Heart right ventricle (tissue), 16 donors: ENCODE measurements around the gene CA12. TPM values are rescaled to one million over a fixed set of nuclear protein-coding genes. Genes with fewer than 3 reads are reported as not detected.

ENCODE experiments used
- ATAC-seq, 8 donors: fragments of 200-7000 bp; cut with Tn5 transposase; one replicate each; pipeline ENCODE4 v1.9.1; 2020; ENCODE audit warnings: mild to moderate bottlenecking in 8 of 8, moderate library complexity in 8 of 8, moderate number of reproducible peaks in 1 of 8
- DNase-seq, 2 donors: peaks; one replicate each; pipeline ENCODE4 v3.0.0-alpha.2; 2020
- H3K27ac ChIP-seq, 10 donors: fragments of 200-600 bp; sonication (generic) in 2 of 10; one replicate each; pipeline versions ENCODE4 v1.5.0 to v1.8.0; 2020 to 2022; ENCODE audit warnings: mild to moderate bottlenecking in 3 of 10
- H3K27me3 ChIP-seq, 7 donors: fragments of 200-600 bp; one replicate each; pipeline ENCODE4 v1.8.0; 2021 to 2022; ENCODE audit warnings: mild to moderate bottlenecking in 2 of 7
- H3K36me3 ChIP-seq, 9 donors: fragments of 200-600 bp; sonication (generic) in 1 of 9; one replicate each; pipeline versions ENCODE4 v1.5.0 to v1.8.0; 2020 to 2022; ENCODE audit warnings: mild to moderate bottlenecking in 2 of 9
- H3K4me1 ChIP-seq, 9 donors: fragments of 200-600 bp; sonication (generic) in 1 of 9; one replicate each; pipeline versions ENCODE4 v1.5.0 to v1.8.0; 2020 to 2022; ENCODE audit warnings: mild to moderate bottlenecking in 4 of 9
- H3K4me3 ChIP-seq, 10 donors: fragments of 200-600 bp; sonication (generic) in 2 of 10; one replicate each; pipeline versions ENCODE4 v1.5.0 to v1.8.0; 2020 to 2022; ENCODE audit warnings: mild to moderate bottlenecking in 7 of 10, moderate library complexity in 2 of 10
- H3K9me3 ChIP-seq, 11 donors: fragments of 200-600 bp in 10 of 11; sonication (generic) in 2 of 11; one replicate each; pipeline versions ENCODE4 v1.5.0 to v1.8.0; 2013 to 2022; ENCODE audit warnings: mild to moderate bottlenecking in 2 of 11, control low read depth in 1 of 11, moderate library complexity in 1 of 11
- WGBS, 2 donors: extraction: QIAGEN DNeasy Blood & Tissue Kit; methylation state at CpG; one replicate each; pipeline ENCODE4 v1.1.7; 2013; ENCODE audit warnings: inconsistent platforms in 1 of 2; 5-methylcytosine and 5-hydroxymethylcytosine counted together
- intact Hi-C, 10 donors: fragments of 100-400 bp; cut with DNase I; formaldehyde crosslinking; loops; one replicate each; pipeline versions ENCODE4 v1.11.1 to v1.14.2; 2022
- polyA plus RNA-seq, 2 donors: library from polyadenylated mRNA; stranded (reverse); fragments of 200-250 nt; gene quantifications; one replicate each; pipeline ENCODE4 v1.2.3, GENCODE V29; 2013
- total RNA-seq, 10 donors: library from RNA; stranded (reverse); fragmentation: NEBNext Ultra II Directional in 3 of 10; extraction: Animal tissue kit (Norgen Biotek cat#: 25700) in 3 of 10; gene quantifications; one replicate each; pipeline versions ENCODE4 v1.2.1 to v1.2.4, GENCODE V29; 2021 to 2023
- TF ChIP-seq, protein P1 (sequence below), 9 donors: fragments of 200-600 bp; sonication (generic) in 2 of 9; IDR thresholded peaks; one replicate each; pipeline versions ENCODE4 v1.5.0 to v1.8.0; 2021 to 2022; ENCODE audit warnings: antibody characterized with exemption in 9 of 9, mild to moderate bottlenecking in 5 of 9, moderate library complexity in 1 of 9
- donor health status: Arrhythmogenic right ventricular cardiomyopathy.
- donor health status: ischemic (EF 13 %, LVEDD 7.1; RV severe dilation, severe dysfunction).
- donor health status: healthy with polysubstance abuse.
- donor health status: DM: no; HTN: yes; CAD: no.
- donor health status: DM: no; HTN: no; CAD: no.
- donor health status: ischemic (EF 25% LVEDD 6.9; RV normal size, moderate dysfunction).
- donor health status: ischemic (EF 25% LVEDD 5.7; RV mildly dilated, moderate dysfunction).
- donor health status: healthy.
- donor health status: DM: yes; HTN: yes; CAD: no.
- donor health status: Ischemic cardiomyopathy.
- donor health status: ischemic (EF 35%, LVEDD 5.7; RV mildly dilated, moderate dysfunction).
- donor health status: nonischemic (EF 11% LVEDD 7.7; RV severe dilation, severe dysfunction).
- donor health status: DM: yes; HTN: yes; CAD: no.
- donor health status: PGD.
- donor health status: ischemic (EF 29% LVEDD 5.4; RV normal size, mild dysfunction).
- donor health status: nonischemic (EF 23%, LVEDD 6.1; RV moderate dilation, normal function).

CA12 gene
- total and polyA plus RNA-seq, 12 donors: 0.07 to 1.3 (median 0.15) TPM; not detected in 1

DNA sequence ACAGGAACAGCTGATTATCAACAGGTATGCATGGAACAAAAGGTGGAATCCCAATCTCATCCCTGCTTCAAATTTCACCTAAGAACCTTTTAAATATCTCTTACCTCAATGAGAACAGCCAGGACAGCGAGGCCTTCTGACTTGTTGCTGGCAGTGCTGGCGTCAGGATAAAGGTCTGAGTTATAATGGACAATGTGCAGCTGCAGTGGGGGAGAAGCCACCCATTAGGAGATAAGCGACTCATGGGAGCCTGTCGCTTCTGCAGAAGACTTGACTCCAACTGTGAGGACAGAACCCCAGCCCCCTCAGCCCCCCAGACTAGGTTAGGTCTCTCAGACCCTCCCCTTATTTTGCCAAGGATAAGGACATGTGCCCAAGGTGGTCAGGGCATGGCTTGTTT is 39.7 kb downstream of the CA12 start:
- intact Hi-C loops: no loop called here
- Histone ChIP-seq H3K36me3 (no peaks in the 10 kb centered on the region), H3K9me3 (no peaks in the 10 kb centered on the region), H3K27me3 (peaks cover 0 to 11% (median 0%) of the 10 kb centered on the region in 7 donors), H3K4me1 (peaks cover 0 to 9% (median 0%) of the 10 kb centered on the region in 9 donors), H3K4me3 (no peak overlapping the region), H3K27ac (no peak overlapping the region)
- TF ChIP-seq, protein P1, sequence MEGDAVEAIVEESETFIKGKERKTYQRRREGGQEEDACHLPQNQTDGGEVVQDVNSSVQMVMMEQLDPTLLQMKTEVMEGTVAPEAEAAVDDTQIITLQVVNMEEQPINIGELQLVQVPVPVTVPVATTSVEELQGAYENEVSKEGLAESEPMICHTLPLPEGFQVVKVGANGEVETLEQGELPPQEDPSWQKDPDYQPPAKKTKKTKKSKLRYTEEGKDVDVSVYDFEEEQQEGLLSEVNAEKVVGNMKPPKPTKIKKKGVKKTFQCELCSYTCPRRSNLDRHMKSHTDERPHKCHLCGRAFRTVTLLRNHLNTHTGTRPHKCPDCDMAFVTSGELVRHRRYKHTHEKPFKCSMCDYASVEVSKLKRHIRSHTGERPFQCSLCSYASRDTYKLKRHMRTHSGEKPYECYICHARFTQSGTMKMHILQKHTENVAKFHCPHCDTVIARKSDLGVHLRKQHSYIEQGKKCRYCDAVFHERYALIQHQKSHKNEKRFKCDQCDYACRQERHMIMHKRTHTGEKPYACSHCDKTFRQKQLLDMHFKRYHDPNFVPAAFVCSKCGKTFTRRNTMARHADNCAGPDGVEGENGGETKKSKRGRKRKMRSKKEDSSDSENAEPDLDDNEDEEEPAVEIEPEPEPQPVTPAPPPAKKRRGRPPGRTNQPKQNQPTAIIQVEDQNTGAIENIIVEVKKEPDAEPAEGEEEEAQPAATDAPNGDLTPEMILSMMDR (IDR thresholded peaks at IDR 0.05): no peak
- 90 to 95% methylated on average over 4 of the region's 4 CpGs for WGBS, 2 donors
- DNase-seq (no peak), ATAC-seq (no peak)

DNA sequence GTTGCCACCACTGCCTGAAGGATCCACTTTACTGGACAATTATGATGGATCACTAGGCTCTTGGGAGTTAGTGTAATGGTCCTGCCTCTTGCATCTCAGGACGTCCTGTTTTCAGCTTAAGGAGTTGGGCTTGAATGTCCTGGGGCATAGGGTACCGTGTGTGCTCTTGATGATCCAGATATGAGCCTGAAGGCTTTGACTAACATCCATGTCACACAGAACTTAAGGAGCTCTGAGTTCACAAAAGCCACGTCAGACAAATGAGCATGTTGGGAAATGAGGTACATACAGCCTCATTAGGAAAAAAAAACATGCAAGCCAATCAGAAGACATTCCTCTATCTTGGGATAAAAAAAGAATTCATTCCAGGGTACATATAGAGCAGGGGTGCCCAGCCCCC is 40.8 kb downstream of the CA12 start:
- WGBS, 2 donors: 85 to 93% methylated on average over 3 of the region's 3 CpGs
- TF ChIP-seq, protein P1 (IDR thresholded peaks at IDR 0.05): no peak
- Histone ChIP-seq H3K27me3 (peaks cover 0 to 11% (median 0%) of the 10 kb centered on the region in 7 donors), H3K4me3 (no peak overlapping the region), H3K27ac (no peak overlapping the region), H3K36me3 (no peaks in the 10 kb centered on the region), H3K4me1 (no peaks in the 10 kb centered on the region), H3K9me3 (no peaks in the 10 kb centered on the region)
- intact Hi-C loops: no loop called here
- no peak for DNase-seq
- no peak for ATAC-seq

GRCh38 chr15:63340353-63340752 is 41.3 kb downstream of the CA12 start:
- intact Hi-C loops: no loop called here
- no peak overlapping the region for H3K27ac ChIP-seq
- no peak overlapping the region for H3K4me3 ChIP-seq
- TF ChIP-seq, protein P1 (IDR thresholded peaks at IDR 0.05): no peak
- ATAC-seq: no peak
- no peaks in the 10 kb centered on the region for H3K9me3 ChIP-seq
- DNase-seq: no peak
- H3K27me3 ChIP-seq: peaks cover 0 to 11% (median 0%) of the 10 kb centered on the region in 7 donors
- no peaks in the 10 kb centered on the region for H3K4me1 ChIP-seq
- WGBS, 2 donors: 79 to 83% methylated on average over 8 of the region's 8 CpGs
- H3K36me3 ChIP-seq: no peaks in the 10 kb centered on the region

DNA sequence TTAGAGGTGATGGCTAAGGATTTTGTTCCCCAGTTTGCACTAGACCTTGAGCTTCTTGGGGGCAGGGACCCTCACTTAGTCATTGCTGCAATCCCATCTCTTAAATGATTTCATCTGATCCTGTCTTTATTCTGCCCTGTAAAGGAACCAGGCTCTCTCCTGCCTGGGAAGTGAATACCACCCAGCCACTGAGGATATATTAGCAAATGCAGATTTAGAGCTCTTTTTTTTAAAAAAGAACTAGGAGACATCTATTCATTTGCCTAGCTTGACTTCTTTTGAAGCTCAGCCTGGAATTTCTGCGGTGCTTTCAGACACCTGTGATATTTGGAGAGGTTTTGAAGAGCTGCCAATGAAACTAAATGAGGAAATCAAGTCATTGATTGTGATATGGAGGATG is 41.8 kb downstream of the CA12 start:
- Histone ChIP-seq H3K4me3 (no peak overlapping the region), H3K9me3 (no peaks in the 10 kb centered on the region), H3K27ac (no peak overlapping the region), H3K36me3 (no peaks in the 10 kb centered on the region), H3K27me3 (peaks cover 0 to 11% (median 0%) of the 10 kb centered on the region in 7 donors), H3K4me1 (no peaks in the 10 kb centered on the region)
- 59 to 80% methylated on average over 1 of the region's 1 CpG for WGBS, 2 donors
- TF ChIP-seq, protein P1 (IDR thresholded peaks at IDR 0.05): no peak
- DNase-seq (no peak), ATAC-seq (no peak)
- intact Hi-C loops: no loop called here
